Activated CD4-positive, alpha-beta memory T cell treated with anti-CD3 and anti-CD28 coated beads for 36 hours (primary cell): ENCODE data around the gene SGO1. TPM values are rescaled to one million over a fixed set of nuclear protein-coding genes. Genes with fewer than 3 reads are reported as not detected.
"Not testable (repeated sequence)": the region's sequence is repeated elsewhere in the genome, so short reads cannot be mapped to it uniquely, and the experiment has no call there.

Experiments used
- CTCF ChIA-PET: fragments of 350-600 bp; sonication (Branson Sonifier 250); formaldehyde crosslinking; loops from one replicate; lab custom pipeline; 2021; ENCODE audit warnings: antibody characterized with exemption, inconsistent platforms; lab: Charles Lee
- POLR2A ChIA-PET: fragments of 350-600 bp; sonication (Branson Sonifier 250); formaldehyde crosslinking; loops from one replicate; lab custom pipeline; 2021; ENCODE audit warnings: antibody characterized with exemption; lab: Charles Lee
- DNase-seq: peaks from one replicate; pipeline ENCODE4 v3.0.0-alpha.2; 2020
- H3K27ac Mint-ChIP-seq: one replicate; pipeline ENCODE4 v1.8.0; 2021; ENCODE audit warnings: mixed read lengths
- H3K27me3 Mint-ChIP-seq: one replicate; pipeline ENCODE4 v1.8.0; 2021; ENCODE audit warnings: mixed read lengths
- H3K36me3 Mint-ChIP-seq: one replicate; pipeline ENCODE4 v1.8.0; 2021; ENCODE audit warnings: mixed read lengths
- H3K4me1 Mint-ChIP-seq: one replicate; pipeline ENCODE4 v1.8.0; 2021; ENCODE audit warnings: low read depth, mixed read lengths
- H3K4me3 Mint-ChIP-seq: one replicate; pipeline ENCODE4 v1.8.0; 2021; ENCODE audit warnings: mild to moderate bottlenecking, mixed read lengths
- H3K9me3 Mint-ChIP-seq: one replicate; pipeline ENCODE4 v1.8.0; 2021; ENCODE audit warnings: mixed read lengths
- intact Hi-C: fragments of 100-400 bp; cut with micrococcal nuclease; formaldehyde crosslinking; loops from one replicate; pipeline ENCODE4 v1.15.1; 2023
- total RNA-seq, 2 experiments: library from RNA; stranded (reverse); gene quantifications; one replicate each; pipeline ENCODE4 v1.2.3, GENCODE V29; 2021

Gene SGO1
- total RNA-seq: 10 to 100 TPM; 37.4 to 37.8 TPM

DNA sequence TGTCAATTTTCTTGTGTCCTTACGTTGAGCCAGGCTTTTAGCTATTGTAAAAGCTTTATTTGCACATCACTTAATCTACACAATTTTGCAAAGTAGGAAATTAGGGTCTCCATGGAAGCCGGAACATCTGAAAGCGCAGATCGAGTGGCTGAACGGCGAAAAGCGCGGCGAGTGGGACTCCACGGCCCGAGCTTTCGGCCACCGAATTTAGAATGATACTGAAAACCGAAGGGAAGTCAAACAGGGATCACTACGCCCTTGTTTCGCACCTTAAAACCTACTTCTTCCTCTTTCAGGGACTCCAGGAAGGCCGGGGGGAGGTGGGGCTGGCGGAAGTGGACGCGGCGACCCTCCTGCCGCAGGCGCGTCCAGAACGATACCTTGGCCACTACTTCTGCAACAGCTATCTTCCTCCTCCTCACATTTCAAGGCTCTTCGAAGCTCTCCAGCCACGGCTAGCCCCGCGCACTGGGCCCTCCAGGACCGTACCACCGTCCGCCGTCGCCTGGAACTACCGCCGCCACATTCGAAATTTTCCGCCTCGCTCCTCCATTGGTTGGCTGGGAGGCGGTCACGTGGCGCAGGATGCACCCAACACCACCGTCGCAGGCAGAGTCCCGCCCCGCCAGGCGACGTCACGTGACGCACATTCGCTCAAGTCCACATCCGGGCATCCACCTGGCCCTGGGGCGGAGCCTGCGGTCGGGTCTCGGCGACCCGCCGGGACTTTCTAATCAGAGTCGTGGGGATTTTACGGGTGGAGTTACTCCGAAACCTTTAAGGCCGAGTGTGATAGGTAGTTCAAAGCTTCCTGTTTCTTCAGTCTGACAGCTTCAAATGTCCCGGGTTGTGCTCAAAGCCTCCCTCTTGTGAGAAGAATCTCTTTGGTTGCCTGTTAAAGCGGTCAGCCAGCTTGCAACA, at the start of gene SGO1:
Gene SGO1, minus strand, starts transcription at position 528 of the 921 bp plus-strand sequence. CDS start 2,179 bp downstream, outside the sequence.
- H3K27me3 Mint-ChIP-seq: no peaks in the 10 kb centered on the region
- DNase-seq: peak; percentile 100
- H3K9me3 Mint-ChIP-seq: no peaks in the 10 kb centered on the region
- no peaks in the 10 kb centered on the region for H3K4me1 Mint-ChIP-seq
- POLR2A ChIA-PET: interaction anchor here (1.2 to 2.3 kb wide), 4 partner anchors 82 to 237 kb away, joined by 4 to 14 read pairs (median 6); no protein-coding TSS in a partner anchor
- no peak within 1 kb of the TSS for H3K27ac Mint-ChIP-seq
- CTCF ChIA-PET: interaction anchor here (0.6 to 1.9 kb wide), 4 partner anchors 145 to 300 kb away, joined by 4 to 8 read pairs (median 5); partner anchors contain the start of gene KAT2B
- no peak within 1 kb of the TSS for H3K4me3 Mint-ChIP-seq
- H3K36me3 Mint-ChIP-seq: peaks cover 10% of the 10 kb centered on the region
- intact Hi-C loops: loop anchor here (1.0 to 5.0 kb wide), 7 partner anchors 82 to 299 kb away; partner anchors contain the start of gene RAB5A

DNA sequence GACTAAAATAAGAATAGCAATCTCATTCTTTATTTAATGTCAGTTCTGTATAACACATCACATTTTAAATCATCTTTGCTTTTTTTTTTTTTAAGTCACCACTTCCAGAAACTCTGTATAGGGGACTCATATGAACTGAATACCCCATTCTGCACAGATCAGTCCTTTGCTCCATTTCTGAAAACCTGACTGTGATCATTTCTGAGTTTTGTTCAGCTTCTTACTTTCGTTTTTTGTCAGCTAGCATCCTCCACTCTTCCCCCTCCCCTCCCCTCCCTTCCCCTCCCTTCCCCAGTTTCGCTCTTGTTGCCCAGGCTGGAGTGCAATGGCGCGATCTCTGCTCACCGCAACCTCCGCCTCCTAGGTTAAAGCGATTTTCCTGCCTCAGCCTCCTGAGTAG, 49.8 kb upstream of the SGO1 start:
- DNase-seq: no peak
- Mint-ChIP-seq H3K9me3 (no peaks in the 10 kb centered on the region), H3K27ac (no peak overlapping the region), H3K4me1 (no peaks in the 10 kb centered on the region), H3K27me3 (no peaks in the 10 kb centered on the region), H3K36me3 (no peaks in the 10 kb centered on the region), H3K4me3 (no peak overlapping the region)
- intact Hi-C loops: no loop called here
- CTCF ChIA-PET: no interaction called here
- POLR2A ChIA-PET: no interaction called here

DNA sequence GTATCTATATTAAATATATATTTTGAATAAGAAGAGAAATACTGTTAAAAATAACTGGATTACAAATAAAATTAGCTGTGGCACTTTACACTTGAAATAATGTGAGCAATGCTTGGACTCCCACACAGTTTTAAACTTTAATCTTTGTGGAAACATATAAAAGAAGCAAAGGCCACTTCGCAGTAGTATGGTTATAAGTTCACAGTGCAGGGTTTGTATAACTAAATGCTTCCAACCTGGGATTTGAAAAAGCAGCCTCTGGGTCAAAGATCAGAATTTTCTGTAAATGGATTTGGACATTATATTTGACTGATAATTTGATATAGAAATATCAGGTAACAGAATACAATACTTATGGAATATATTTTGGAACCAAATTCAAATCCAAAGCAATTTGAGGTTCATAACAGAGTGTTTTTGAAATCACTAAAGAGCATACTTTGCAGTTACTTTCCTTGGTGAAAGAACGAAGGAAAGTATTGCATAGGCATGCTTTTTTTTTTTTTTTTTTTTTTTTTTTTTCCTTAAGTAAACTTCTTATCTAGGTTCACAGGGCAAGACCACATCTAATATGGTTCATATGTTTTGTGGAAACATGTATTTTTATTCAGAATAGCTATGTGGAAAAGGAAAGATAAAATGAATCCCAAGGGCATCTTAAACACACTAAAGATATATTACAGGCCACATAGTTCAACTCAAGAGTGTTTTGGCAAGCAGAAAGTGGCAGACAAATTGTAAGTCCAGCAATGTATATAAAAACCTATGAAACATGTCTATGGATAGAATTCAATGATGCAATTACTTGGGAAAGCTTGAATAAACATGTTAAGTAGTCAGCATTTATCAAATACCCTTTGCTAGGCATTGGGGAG, 47.1 kb upstream of the SGO1 start:
- POLR2A ChIA-PET: no interaction called here
- Mint-ChIP-seq H3K4me1 (no peaks in the 10 kb centered on the region), H3K27me3 (no peaks in the 10 kb centered on the region), H3K9me3 (no peaks in the 10 kb centered on the region), H3K4me3 (no peak overlapping the region), H3K36me3 (no peaks in the 10 kb centered on the region), H3K27ac (no peak overlapping the region)
- intact Hi-C loops: no loop called here
- CTCF ChIA-PET: no interaction called here
- no peak for DNase-seq

DNA sequence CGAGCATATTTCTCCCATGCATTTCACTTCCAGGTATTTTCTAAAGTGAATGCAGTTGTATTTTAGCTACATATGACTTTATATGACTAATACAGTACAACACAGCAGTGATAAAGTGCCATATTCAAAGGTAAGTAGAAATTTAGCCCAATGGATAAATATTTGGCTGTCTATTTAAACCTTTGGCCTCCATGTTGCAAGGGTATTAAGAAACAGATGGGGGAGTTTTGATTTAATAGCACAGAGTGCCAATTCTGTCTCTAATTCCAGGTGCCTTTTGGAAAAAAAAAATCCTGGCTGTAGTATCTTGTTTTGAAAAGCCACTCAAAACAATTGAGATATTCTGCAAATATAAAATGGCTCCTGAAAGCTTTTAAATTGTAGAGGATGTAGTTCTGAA, 44.9 kb upstream of the SGO1 start:
- Mint-ChIP-seq H3K4me1 (no peaks in the 10 kb centered on the region), H3K36me3 (no peaks in the 10 kb centered on the region), H3K4me3 (no peak overlapping the region), H3K9me3 (no peaks in the 10 kb centered on the region), H3K27ac (no peak overlapping the region), H3K27me3 (peaks cover 3% of the 10 kb centered on the region)
- ChIA-PET CTCF (no interaction called here), POLR2A (no interaction called here)
- no peak for DNase-seq
- intact Hi-C loops: no loop called here

DNA sequence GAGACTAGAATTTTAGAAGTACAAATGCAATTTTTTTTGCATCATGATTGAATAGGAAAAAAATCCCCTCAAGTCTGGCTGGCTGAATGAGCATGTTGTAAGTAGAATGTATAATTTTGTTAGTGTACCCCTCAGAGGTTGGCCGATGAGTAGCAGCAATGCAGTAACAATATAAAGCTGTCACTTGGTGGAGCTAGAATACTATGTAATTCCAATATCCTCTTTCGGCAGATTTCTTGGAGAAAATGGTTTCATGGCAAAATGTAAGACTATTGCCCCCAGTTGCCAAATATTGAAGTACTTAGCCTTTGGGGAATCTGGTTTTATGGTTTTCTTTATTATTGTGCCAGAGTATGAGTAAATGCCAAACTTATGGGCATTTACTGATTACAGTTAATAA, 39.8 kb upstream of the SGO1 start:
- ChIA-PET POLR2A (no interaction called here), CTCF (no interaction called here)
- intact Hi-C loops: no loop called here
- no peak overlapping the region for H3K27ac Mint-ChIP-seq
- no peak for DNase-seq
- H3K9me3 Mint-ChIP-seq: no peaks in the 10 kb centered on the region
- peaks cover 3% of the 10 kb centered on the region for H3K27me3 Mint-ChIP-seq
- no peak overlapping the region for H3K4me3 Mint-ChIP-seq
- H3K4me1 Mint-ChIP-seq: no peaks in the 10 kb centered on the region
- H3K36me3 Mint-ChIP-seq: no peaks in the 10 kb centered on the region

DNA sequence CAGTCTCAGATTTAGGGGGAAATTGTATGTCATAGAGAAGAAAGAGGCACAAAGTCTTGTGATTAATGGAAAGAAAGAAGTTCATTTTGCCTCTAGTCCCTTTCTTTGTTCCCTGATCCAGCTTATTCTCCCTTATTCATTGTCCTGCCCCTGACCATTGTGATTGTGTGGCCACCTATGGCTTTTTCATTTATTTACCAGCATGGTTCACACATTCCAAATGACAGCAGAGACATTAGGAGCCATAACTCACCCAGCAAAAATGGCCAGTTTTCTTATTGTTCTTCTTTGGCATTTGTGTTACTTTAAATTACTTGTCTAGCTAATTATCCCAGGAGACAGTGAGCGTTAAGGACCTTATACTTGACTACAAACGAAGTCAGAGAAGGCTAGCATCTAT, 36.3 kb upstream of the SGO1 start:
- peaks cover 3% of the 10 kb centered on the region for H3K27me3 Mint-ChIP-seq
- no peak overlapping the region for H3K27ac Mint-ChIP-seq
- intact Hi-C loops: no loop called here
- H3K36me3 Mint-ChIP-seq: no peaks in the 10 kb centered on the region
- H3K9me3 Mint-ChIP-seq: no peaks in the 10 kb centered on the region
- CTCF ChIA-PET: interaction anchor here (1.6 kb wide), 1 partner anchor 338 kb away, joined by 3 read pairs; no protein-coding TSS in a partner anchor
- POLR2A ChIA-PET: no interaction called here
- no peaks in the 10 kb centered on the region for H3K4me1 Mint-ChIP-seq
- H3K4me3 Mint-ChIP-seq: no peak overlapping the region
- DNase-seq: no peak

DNA sequence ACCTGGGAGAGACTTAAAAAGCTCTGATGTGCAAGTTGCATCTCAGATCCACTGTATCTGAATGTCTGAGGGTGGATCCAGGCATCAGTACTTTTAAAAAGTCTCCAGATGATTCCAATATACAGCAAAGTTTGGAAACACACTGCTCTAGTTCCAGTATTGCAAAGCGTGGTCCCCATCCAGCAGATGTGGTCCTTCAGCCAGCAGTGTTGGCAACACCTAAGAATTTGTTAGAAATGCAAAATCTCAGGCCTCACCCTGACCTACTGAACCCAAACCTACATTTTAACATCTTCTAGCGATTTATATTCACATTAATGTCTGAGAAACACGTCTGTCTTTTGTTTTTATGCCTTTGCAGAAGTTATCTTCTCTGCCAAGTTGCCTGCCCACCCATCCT, 32.2 kb upstream of the SGO1 start:
- Mint-ChIP-seq H3K27me3 (no peaks in the 10 kb centered on the region), H3K9me3 (no peaks in the 10 kb centered on the region), H3K4me3 (no peak overlapping the region), H3K4me1 (no peaks in the 10 kb centered on the region), H3K36me3 (no peaks in the 10 kb centered on the region), H3K27ac (no peak overlapping the region)
- ChIA-PET CTCF (no interaction called here), POLR2A (no interaction called here)
- DNase-seq: no peak
- intact Hi-C loops: no loop called here

DNA sequence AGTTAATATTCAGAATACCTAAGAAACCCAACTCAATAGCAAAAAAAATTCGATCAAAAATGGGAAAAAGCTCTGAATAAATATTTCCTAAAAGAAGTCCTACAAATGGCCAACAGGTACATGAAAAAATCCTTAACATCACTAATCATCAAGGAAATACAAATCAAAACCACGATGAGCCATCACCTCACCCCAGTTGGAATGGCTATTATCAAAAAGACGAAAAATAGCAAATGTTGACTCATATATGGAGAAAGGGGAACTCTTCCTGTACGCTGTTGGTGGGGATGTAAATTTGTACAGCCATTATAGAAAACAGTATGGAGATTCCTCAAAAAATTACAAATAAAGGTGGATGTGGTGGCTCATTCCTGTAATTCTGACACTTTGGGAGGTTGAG, 29.6 kb upstream of the SGO1 start:
- H3K4me3 Mint-ChIP-seq: no peak overlapping the region
- no peak overlapping the region for H3K27ac Mint-ChIP-seq
- H3K4me1 Mint-ChIP-seq: no peaks in the 10 kb centered on the region
- H3K9me3 Mint-ChIP-seq: no peaks in the 10 kb centered on the region
- POLR2A ChIA-PET: no interaction called here
- intact Hi-C loops: no loop called here
- no peaks in the 10 kb centered on the region for H3K36me3 Mint-ChIP-seq
- no peak for DNase-seq
- no peaks in the 10 kb centered on the region for H3K27me3 Mint-ChIP-seq
- CTCF ChIA-PET: no interaction called here

DNA sequence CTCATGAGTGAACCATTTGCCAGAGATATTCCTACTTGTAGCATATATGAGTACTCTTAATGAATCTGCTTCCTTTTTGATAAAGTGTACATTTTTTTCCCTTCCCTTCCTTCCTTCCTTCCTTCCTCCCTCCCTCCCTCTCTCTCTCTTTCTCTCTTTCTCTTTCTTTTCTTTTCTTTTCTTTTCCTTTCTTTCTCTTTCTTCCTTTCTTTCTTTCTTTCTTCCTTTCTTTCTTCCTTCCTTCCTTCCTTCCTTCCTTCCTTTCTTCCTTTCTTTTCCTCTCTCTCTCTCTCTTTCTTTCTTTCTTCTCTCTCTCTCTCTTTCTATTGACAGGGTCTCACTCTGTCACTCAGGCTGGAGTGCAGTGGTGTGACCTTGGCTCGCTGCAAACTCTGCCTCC, 27.5 kb upstream of the SGO1 start:
- H3K4me3 Mint-ChIP-seq, intact Hi-C loops, DNase-seq, H3K9me3 Mint-ChIP-seq, H3K36me3 Mint-ChIP-seq, POLR2A ChIA-PET, H3K4me1 Mint-ChIP-seq, H3K27me3 Mint-ChIP-seq, H3K27ac Mint-ChIP-seq: not testable (repeated sequence)
- CTCF ChIA-PET: interaction anchor here (0.6 kb wide), 1 partner anchor 1396 kb away, joined by 3 read pairs; no protein-coding TSS in a partner anchor

DNA sequence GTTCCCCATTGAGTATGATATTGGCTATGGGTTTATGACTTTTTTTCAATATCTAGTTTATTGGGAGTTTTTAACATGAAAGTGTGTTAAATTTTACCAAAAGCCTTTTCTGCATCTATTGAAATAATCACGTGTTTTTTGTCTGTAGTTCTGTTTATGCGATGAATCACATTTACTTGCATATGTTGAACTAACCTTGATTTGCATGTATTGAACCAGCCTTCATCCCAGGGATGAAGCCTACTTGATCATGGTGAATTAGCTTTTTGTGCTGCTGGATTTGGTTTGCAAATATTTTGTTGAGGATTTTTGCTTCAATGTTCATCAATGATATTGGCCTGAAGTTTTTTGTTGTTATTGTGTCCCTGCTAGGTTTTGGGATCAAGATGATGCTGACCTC, 21.9 kb upstream of the SGO1 start:
- intact Hi-C loops, H3K27ac Mint-ChIP-seq, POLR2A ChIA-PET, H3K4me1 Mint-ChIP-seq, DNase-seq, H3K4me3 Mint-ChIP-seq, H3K27me3 Mint-ChIP-seq, H3K36me3 Mint-ChIP-seq: not testable (repeated sequence)
- H3K9me3 Mint-ChIP-seq: peaks cover 11% of the 10 kb centered on the region
- CTCF ChIA-PET: interaction anchor here (1.1 kb wide), 1 partner anchor 34 kb away, joined by 3 read pairs; no protein-coding TSS in a partner anchor

DNA sequence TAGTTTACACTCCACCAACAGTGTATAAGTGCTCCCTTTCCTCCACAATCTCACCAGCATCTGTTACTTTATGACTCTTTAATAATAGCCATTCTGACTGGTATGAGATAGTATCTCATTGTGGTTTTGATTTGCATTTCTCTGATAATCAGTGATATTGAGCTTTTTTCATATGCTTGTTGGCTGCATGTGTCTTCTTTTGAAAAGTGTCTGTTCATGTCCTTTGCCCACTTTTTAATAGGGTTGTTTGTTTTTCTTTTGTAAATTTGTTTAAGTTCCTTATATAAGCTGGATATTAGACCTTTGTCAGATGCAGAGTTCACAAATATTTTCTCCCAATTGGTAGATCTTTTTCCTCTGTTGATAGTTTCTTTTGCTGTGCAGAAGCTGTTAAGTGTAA, 19.9 kb upstream of the SGO1 start:
- H3K36me3 Mint-ChIP-seq, H3K27me3 Mint-ChIP-seq, H3K4me1 Mint-ChIP-seq, H3K4me3 Mint-ChIP-seq, DNase-seq, H3K27ac Mint-ChIP-seq, CTCF ChIA-PET, intact Hi-C loops, POLR2A ChIA-PET: not testable (repeated sequence)
- peaks cover 11% of the 10 kb centered on the region for H3K9me3 Mint-ChIP-seq

DNA sequence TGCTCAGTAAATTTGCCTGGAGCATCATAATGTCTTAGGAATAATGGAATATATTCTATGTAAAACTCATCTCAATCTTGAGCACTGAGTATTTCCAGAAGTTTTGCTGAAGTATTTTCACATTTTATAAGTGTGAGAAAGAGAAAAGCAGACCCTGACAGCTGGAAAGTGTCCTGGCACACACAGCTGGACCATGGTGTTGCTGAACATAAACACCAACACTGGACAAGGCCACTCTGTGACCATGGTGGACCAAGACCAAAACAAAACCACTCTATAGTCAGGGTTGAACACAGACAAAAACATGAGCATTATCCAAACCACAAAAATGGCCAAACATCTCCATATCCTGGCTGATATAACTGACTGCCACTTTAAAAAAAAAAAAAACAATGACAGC, 15.1 kb upstream of the SGO1 start:
- intact Hi-C loops: no loop called here
- Mint-ChIP-seq H3K36me3 (no peaks in the 10 kb centered on the region), H3K27ac (no peak overlapping the region), H3K4me3 (no peak overlapping the region), H3K27me3 (no peaks in the 10 kb centered on the region), H3K9me3 (peaks cover 4% of the 10 kb centered on the region), H3K4me1 (peaks cover 6% of the 10 kb centered on the region)
- no peak for DNase-seq
- CTCF ChIA-PET: no interaction called here
- POLR2A ChIA-PET: no interaction called here
